HG03064 (cell line): ENCODE results near the gene SLC22A24.
"Not testable (repeated sequence)": the region's sequence is repeated elsewhere in the genome, so short reads cannot be mapped to it uniquely, and the experiment has no call there.

Experiments used
- ATAC-seq: cut with Tn5 transposase; IDR thresholded peaks from one replicate; pipeline ENCODE4 v1.9.1; 2021; ENCODE audit warnings: low read depth; ENCODE audit not compliant: unreplicated experiment

SLC22A24 gene

GRCh38 chr11:63144121-63144520 lies at the start of gene SLC22A24:
Gene SLC22A24, minus strand, starts transcription at chr11:63144221. Its CDS starts 442 bp downstream, at chr11:63143779.
- no peak for ATAC-seq

- no peak for ATAC-seq
Measured at GRCh38 chr11:63180536-63180935, 36.5 kb upstream of the SLC22A24 start.

GRCh38 chr11:63179432-63180041 lies 35.5 kb upstream of the SLC22A24 start:
- no peak for ATAC-seq

- no peak for ATAC-seq
Measured at GRCh38 chr11:63177872-63178271, 33.9 kb upstream of the SLC22A24 start.

- no peak for ATAC-seq
Measured at GRCh38 chr11:63165706-63166310, 21.8 kb upstream of the SLC22A24 start.

GRCh38 chr11:63155794-63156193 lies 11.8 kb upstream of the SLC22A24 start:
- ATAC-seq, result no peak

GRCh38 chr11:63146581-63146980 lies 2.6 kb upstream of the SLC22A24 start:
- ATAC-seq, result no peak

- no peak for ATAC-seq
Measured at GRCh38 chr11:63142459-63142858, 1.6 kb downstream of the SLC22A24 start.

GRCh38 chr11:63132985-63133775 lies 10.8 kb downstream of the SLC22A24 start:
- no peak for ATAC-seq

GRCh38 chr11:63099555-63099954 lies 44.5 kb downstream of the SLC22A24 start:
- no peak for ATAC-seq

- no peak for ATAC-seq
Measured at GRCh38 chr11:63080682-63081081, 63.3 kb downstream of the SLC22A24 start.

GRCh38 chr11:63046203-63046602 lies 97.8 kb downstream of the SLC22A24 start:
- ATAC-seq, result not testable (repeated sequence)

- ATAC-seq, result no peak
Measured at GRCh38 chr11:63042596-63042995, 101.4 kb downstream of the SLC22A24 start.

GRCh38 chr11:63032457-63032856 lies 111.6 kb downstream of the SLC22A24 start:
- no peak for ATAC-seq
